Stimulated activated CD8-positive, alpha-beta memory T cell treated with anti-CD3 and anti-CD28 coated beads, Interleukin-12 subunit alpha, Interleukin-12 subunit beta, amount 100 ng/mL, for 4 hours (primary cell): ENCODE measurements around the gene GOLPH3L.
A peak's percentile ranks its signal among the peaks of the same experiment; 100 is the strongest.
"Not testable (repeated sequence)": the region's sequence is repeated elsewhere in the genome, so short reads cannot be mapped to it uniquely, and the experiment has no call there.

Experiments used
- DNase-seq: peaks from one replicate; pipeline ENCODE4 v3.0.0-alpha.2; 2020; ENCODE audit warnings: low read depth

Gene GOLPH3L

GRCh38 chr1:150615346-150616201 is 81.4 kb downstream of the GOLPH3L start:
- DNase-seq = no peak

- peak; percentile 17 for DNase-seq
These were observed 83.7 kb downstream of the GOLPH3L start for GRCh38 chr1:150613061-150613920.

- DNase-seq = no peak
These were observed 85.0 kb downstream of the GOLPH3L start for GRCh38 chr1:150612014-150612345.

- no peak for DNase-seq
These were observed 86.4 kb downstream of the GOLPH3L start for GRCh38 chr1:150610576-150610975.

GRCh38 chr1:150609732-150610131 is 87.2 kb downstream of the GOLPH3L start:
- no peak for DNase-seq

- DNase-seq = no peak
These were observed 90.4 kb downstream of the GOLPH3L start for GRCh38 chr1:150606463-150607142.

GRCh38 chr1:150605451-150605731 is 91.6 kb downstream of the GOLPH3L start:
- DNase-seq = not testable (repeated sequence)

- no peak for DNase-seq
These were observed 92.7 kb downstream of the GOLPH3L start for GRCh38 chr1:150604226-150604588.

GRCh38 chr1:150603711-150604110 is 93.2 kb downstream of the GOLPH3L start:
- no peak for DNase-seq

- DNase-seq = not testable (repeated sequence)
These were observed 94.6 kb downstream of the GOLPH3L start for GRCh38 chr1:150602372-150602771.

- no peak for DNase-seq
These were observed 95.4 kb downstream of the GOLPH3L start for GRCh38 chr1:150601540-150601939.

GRCh38 chr1:150598346-150598745 is 98.6 kb downstream of the GOLPH3L start:
- DNase-seq = not testable (repeated sequence)

GRCh38 chr1:150596976-150597375 is 100.0 kb downstream of the GOLPH3L start:
- DNase-seq = no peak
